Activated CD4-positive, alpha-beta T cell treated with anti-CD3 and anti-CD28 coated beads, Interleukin-2, Interleukin-4, amounts not matched to agents 100 ng/mL and 50 ng/mL, durations not matched to agents 16 hours and 8 hours (primary cell): ENCODE measurements around the gene PRSS27.

Experiments used
- DNase-seq: peaks from one replicate; pipeline ENCODE4 v3.0.0-alpha.2; 2020; ENCODE audit warnings: low spot score

PRSS27 gene

GRCh38 chr16:2708955-2709587 lies 11.0 kb downstream of the PRSS27 start:
- DNase-seq, result no peak

GRCh38 chr16:2708290-2708639 lies 11.8 kb downstream of the PRSS27 start:
- no peak for DNase-seq

- DNase-seq, result no peak
Measured at GRCh38 chr16:2707368-2708289, 12.4 kb downstream of the PRSS27 start.

- no peak for DNase-seq
Measured at GRCh38 chr16:2706611-2707311, 13.3 kb downstream of the PRSS27 start.

- no peak for DNase-seq
Measured at GRCh38 chr16:2706085-2706484, 13.9 kb downstream of the PRSS27 start.

- no peak for DNase-seq
Measured at GRCh38 chr16:2705351-2705750, 14.7 kb downstream of the PRSS27 start.

- DNase-seq, result no peak
Measured at GRCh38 chr16:2704983-2705275, 15.1 kb downstream of the PRSS27 start.

GRCh38 chr16:2704166-2704982 lies 15.7 kb downstream of the PRSS27 start:
- DNase-seq, result no peak

- DNase-seq, result no peak
Measured at GRCh38 chr16:2702871-2703745, 16.9 kb downstream of the PRSS27 start.

- no peak for DNase-seq
Measured at GRCh38 chr16:2702438-2702825, 17.6 kb downstream of the PRSS27 start.

- no peak for DNase-seq
Measured at GRCh38 chr16:2701713-2702437, 18.1 kb downstream of the PRSS27 start.

GRCh38 chr16:2701272-2701671 lies 18.8 kb downstream of the PRSS27 start:
- no peak for DNase-seq

- DNase-seq, result no peak
Measured at GRCh38 chr16:2700786-2701185, 19.2 kb downstream of the PRSS27 start.

GRCh38 chr16:2699791-2700600 lies 20.0 kb downstream of the PRSS27 start:
- no peak for DNase-seq

GRCh38 chr16:2698965-2699750 lies 20.9 kb downstream of the PRSS27 start:
- DNase-seq, result no peak

- DNase-seq, result no peak
Measured at GRCh38 chr16:2698103-2698870, 21.7 kb downstream of the PRSS27 start.

GRCh38 chr16:2697401-2697948 lies 22.5 kb downstream of the PRSS27 start:
- no peak for DNase-seq
